A549 (cell line): ENCODE results near the gene TMEM95. TPM values are rescaled to one million over a fixed set of nuclear protein-coding genes. Genes with fewer than 3 reads are reported as not detected.

Experiments used
- ATAC-seq, 2 experiments: fragments of 200-7000 bp in 1 of 2; fragments of >200 bp in 1 of 2; cut with Nextera tagmentation in 1 of 2; cut with Tn5 transposase in 1 of 2; 3 replicates each; pipeline versions ENCODE4 v1.8.0 to v1.9.1; 2018 to 2020; ENCODE audit warnings: mild to moderate bottlenecking in 1 of 2, moderate library complexity in 1 of 2
- CTCF ChIA-PET: fragments of 300-600 bp; sonication (Branson Sonifier 250); formaldehyde crosslinking; extraction: SDS; loops from one replicate; lab custom pipeline; 2021; ENCODE audit warnings: antibody characterized with exemption, inconsistent platforms; lab: Yijun Ruan, JAX
- POLR2A ChIA-PET: fragments of 350-600 bp; formaldehyde crosslinking; extraction: SDS; loops from one replicate; lab custom pipeline; 2021; ENCODE audit warnings: antibody characterized with exemption, inconsistent platforms; lab: Yijun Ruan, JAX
- DNase-seq, 2 experiments: peaks; one replicate each; pipeline versions ENCODE4 v3.0.0 to v3.0.0-alpha.2; 2011 to 2016; ENCODE audit warnings: low read depth in 1 of 2, low spot score in 1 of 2
- FAIRE-seq: peaks from 2 replicates; lab custom pipeline; 2011; peaks lifted over from hg19 to GRCh38; lab: Jason Lieb, UNC
- H3K27ac ChIP-seq, 2 experiments: fragments of >200 bp; sonication (Bioruptor Twin); formaldehyde crosslinking; 3 replicates each; pipeline ENCODE4 v1.5.1; 2016 to 2017
- H3K4me1 ChIP-seq: fragments of >200 bp; sonication (Bioruptor Twin); formaldehyde crosslinking; 3 replicates; pipeline ENCODE4 v1.6.1; 2016
- H3K4me2 ChIP-seq: fragments of >200 bp; sonication (Bioruptor Twin); formaldehyde crosslinking; 3 replicates; pipeline ENCODE4 v1.6.1; 2016
- H3K4me3 ChIP-seq: fragments of >200 bp; sonication (Bioruptor Twin); formaldehyde crosslinking; 3 replicates; pipeline ENCODE4 v1.5.1; 2016
- H3K9me3 ChIP-seq: fragments of >200 bp; sonication (Bioruptor Twin); formaldehyde crosslinking; 3 replicates; pipeline ENCODE4 v1.6.1; 2016
- ATOH8 ChIP-seq: fragments of 250-450 bp; sonication (Bioruptor Pico); IDR thresholded peaks from 2 replicates; pipeline ENCODE4 v1.5.0; 2020; ENCODE audit warnings: low read depth, mild to moderate bottlenecking, moderate library complexity
- CBX2 ChIP-seq: fragments of 200-600 bp; sonication (generic); IDR thresholded peaks from 2 replicates; pipeline ENCODE4 v1.6.1; 2016; ENCODE audit warnings: low read depth, mild to moderate bottlenecking, borderline replicate concordance
- CBX8 ChIP-seq: fragments of 200-600 bp; sonication (generic); IDR thresholded peaks from 2 replicates; pipeline ENCODE4 v1.6.1; 2016
- CEBPB ChIP-seq, 2 experiments: fragments of >200 bp in 1 of 2; sonication (Bioruptor Twin) in 1 of 2; formaldehyde crosslinking in 1 of 2; IDR thresholded peaks; 2 replicates each; pipeline ENCODE4 v1.6.1; 2012 to 2016
- CTCF ChIP-seq: fragments of >200 bp; sonication (Bioruptor Twin); formaldehyde crosslinking; IDR thresholded peaks from 3 replicates; pipeline ENCODE4 v1.5.1; 2016
- ELK1 ChIP-seq: fragments of 150-350 bp; IDR thresholded peaks from 2 replicates; pipeline ENCODE4 v1.6.1; 2014; ENCODE audit warnings: low read depth, mild to moderate bottlenecking, low read length
- FOSL2 ChIP-seq, 2 experiments: fragments of 450-650 bp in 1 of 2; fragments of >200 bp in 1 of 2; sonication (Bioruptor Twin) in 1 of 2; formaldehyde crosslinking; IDR thresholded peaks; 2 replicates each; pipeline versions ENCODE4 v1.5.0 to v1.6.1; 2016 to 2020; ENCODE audit warnings: mild to moderate bottlenecking in 1 of 2, moderate library complexity in 1 of 2
- HDAC2 ChIP-seq: fragments of 200-600 bp; sonication (generic); IDR thresholded peaks from 2 replicates; pipeline ENCODE4 v1.6.1; 2016
- HMGXB4 ChIP-seq: fragments of 250-450 bp; sonication (Bioruptor Pico); IDR thresholded peaks from 2 replicates; pipeline ENCODE4 v1.5.0; 2021; ENCODE audit warnings: mild to moderate bottlenecking, moderate library complexity, borderline replicate concordance
- HOXA7 ChIP-seq: fragments of 250-450 bp; sonication (Bioruptor Pico); IDR thresholded peaks from 2 replicates; pipeline ENCODE4 v1.5.0; 2020; ENCODE audit warnings: mild to moderate bottlenecking, moderate library complexity
- HOXB5 ChIP-seq: fragments of 250-450 bp; sonication (Bioruptor Pico); IDR thresholded peaks from 2 replicates; pipeline ENCODE4 v1.5.0; 2020; ENCODE audit warnings: mild to moderate bottlenecking, moderate library complexity
- JUN ChIP-seq, 2 experiments: fragments of >200 bp; sonication (Bioruptor Twin); formaldehyde crosslinking; IDR thresholded peaks; 2 replicates in 1 of 2; 3 replicates in 1 of 2; pipeline ENCODE4 v1.6.1; 2016 to 2017
- MAZ ChIP-seq: fragments of 150-350 bp; IDR thresholded peaks from 2 replicates; pipeline ENCODE4 v1.6.1; 2014; ENCODE audit warnings: antibody characterized with exemption, low read depth, low read length, borderline replicate concordance
- MYC ChIP-seq: IDR thresholded peaks from 2 replicates; pipeline ENCODE4 v1.6.1; 2012; ENCODE audit warnings: mild to moderate bottlenecking, inconsistent platforms, low read length, improper control_type of control experiment, borderline replicate concordance
- POLR2A ChIP-seq: IDR thresholded peaks from 2 replicates; pipeline ENCODE4 v1.6.1; 2012; ENCODE audit warnings: mild to moderate bottlenecking, low read length
- POLR2AphosphoS2 ChIP-seq: conservative IDR thresholded peaks from 2 replicates; pipeline ENCODE4 v1.6.1; 2012; ENCODE audit warnings: low read length, improper control_type of control experiment, inconsistent platforms
- REST ChIP-seq: fragments of 200-600 bp; sonication (generic); IDR thresholded peaks from 2 replicates; pipeline ENCODE4 v1.6.1; 2016; ENCODE audit warnings: antibody characterized with exemption, mild to moderate bottlenecking, moderate library complexity
- RNF2 ChIP-seq: fragments of 200-600 bp; sonication (generic); IDR thresholded peaks from 2 replicates; pipeline ENCODE4 v1.6.1; 2016; ENCODE audit warnings: low read depth, mild to moderate bottlenecking, antibody characterized with exemption, moderate library complexity, borderline replicate concordance
- SMC3 ChIP-seq: fragments of >200 bp; sonication (Bioruptor Twin); formaldehyde crosslinking; IDR thresholded peaks from 3 replicates; pipeline ENCODE4 v1.6.1; 2018; ENCODE audit warnings: inconsistent platforms
- SREBF2 ChIP-seq: fragments of 450-650 bp; IDR thresholded peaks from 2 replicates; pipeline ENCODE4 v1.6.1; 2014; ENCODE audit warnings: mild to moderate bottlenecking, moderate library complexity
- TP53 ChIP-seq: fragments of 250-450 bp; sonication (Bioruptor Pico); IDR thresholded peaks from 2 replicates; pipeline ENCODE4 v1.5.0; 2021; ENCODE audit warnings: mild to moderate bottlenecking, moderate library complexity
- ZFP36 ChIP-seq: fragments of 450-650 bp; IDR thresholded peaks from 2 replicates; pipeline ENCODE4 v1.6.1; 2014; ENCODE audit warnings: borderline replicate concordance; ENCODE audit not compliant: partially characterized antibody
- ZNF302 ChIP-seq: fragments of 250-450 bp; sonication (Bioruptor Pico); IDR thresholded peaks from 2 replicates; pipeline ENCODE4 v1.9.0; 2021; ENCODE audit warnings: inconsistent platforms, mild to moderate bottlenecking, moderate library complexity
- WGBS: methylation state at CpG from one replicate; pipeline ENCODE4 v1.1.6; 2017; ENCODE audit errors: missing lambda C conversion rate; 5-methylcytosine and 5-hydroxymethylcytosine counted together
- polyA plus RNA-seq, 4 experiments: library from polyadenylated mRNA; depleted of rRNA in 3 of 4; stranded (reverse); fragments of >200 nt; fragmentation: RNase III in 1 of 4; extraction: RNeasy Plus Mini Kit Qiagen cat#74134 plus additional on column Dnase treatment in 1 of 4; gene quantifications; 2 replicates in 3 of 4; 3 replicates in 1 of 4; pipeline ENCODE4 v1.2.3, GENCODE V29; 2011 to 2017
- TF ChIP-seq, protein P1 (sequence below): IDR thresholded peaks from 2 replicates; pipeline ENCODE4 v1.6.1; 2012; ENCODE audit warnings: low read depth, borderline replicate concordance

TMEM95 gene
- polyA plus RNA-seq, 2 of the 4 experiments (the other 2 are of a cell fraction), result not detected

DNA sequence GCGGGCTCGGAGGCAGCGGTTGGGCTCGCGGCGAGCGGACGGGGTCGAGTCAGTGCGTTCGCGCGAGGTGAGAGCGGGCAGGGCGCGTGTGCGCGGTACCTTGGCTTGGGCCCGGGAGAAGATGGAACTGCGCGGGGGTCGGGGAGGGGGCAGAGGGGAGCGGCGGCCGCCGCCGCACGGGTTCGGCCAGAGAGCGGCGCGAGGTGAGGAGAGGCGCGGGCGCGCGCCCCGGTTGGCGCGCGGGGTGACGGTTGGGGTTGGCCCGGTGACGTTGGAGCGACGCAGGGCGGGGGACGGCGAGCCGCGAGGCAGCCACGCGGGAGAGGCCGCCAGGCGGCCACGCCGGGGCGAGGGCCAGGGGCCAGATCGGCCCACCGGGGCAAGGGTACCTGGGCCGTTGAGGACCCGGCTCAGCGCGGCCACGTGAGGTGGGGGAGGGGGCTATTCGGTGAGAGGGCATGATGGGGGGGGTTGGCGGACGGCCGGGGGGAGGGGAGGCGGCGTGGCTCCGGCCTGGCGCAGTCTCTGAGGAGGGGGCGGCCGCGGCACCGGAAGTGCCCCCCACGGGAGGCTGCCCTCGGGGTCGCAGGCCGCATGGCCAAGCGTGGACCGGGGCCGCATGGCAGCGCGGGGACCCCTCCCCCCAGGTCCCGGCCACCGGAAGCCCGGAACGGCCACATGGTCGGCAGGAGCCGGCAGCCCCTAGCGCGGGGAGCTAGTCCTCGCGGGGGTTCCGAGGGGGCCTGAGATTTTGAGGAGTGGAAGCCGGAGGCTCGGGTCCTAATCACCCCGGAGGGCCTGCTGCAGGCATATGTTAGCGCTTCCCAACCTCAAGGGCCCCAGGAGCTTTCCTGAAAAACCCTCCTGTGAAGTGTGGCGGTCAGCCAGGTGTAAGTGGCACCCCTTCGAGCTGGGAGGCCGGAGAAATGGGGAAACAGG, 47.0 kb upstream of the TMEM95 start (continued):
- peak; percentile 99 for TF ChIP-seq MYC

DNA sequence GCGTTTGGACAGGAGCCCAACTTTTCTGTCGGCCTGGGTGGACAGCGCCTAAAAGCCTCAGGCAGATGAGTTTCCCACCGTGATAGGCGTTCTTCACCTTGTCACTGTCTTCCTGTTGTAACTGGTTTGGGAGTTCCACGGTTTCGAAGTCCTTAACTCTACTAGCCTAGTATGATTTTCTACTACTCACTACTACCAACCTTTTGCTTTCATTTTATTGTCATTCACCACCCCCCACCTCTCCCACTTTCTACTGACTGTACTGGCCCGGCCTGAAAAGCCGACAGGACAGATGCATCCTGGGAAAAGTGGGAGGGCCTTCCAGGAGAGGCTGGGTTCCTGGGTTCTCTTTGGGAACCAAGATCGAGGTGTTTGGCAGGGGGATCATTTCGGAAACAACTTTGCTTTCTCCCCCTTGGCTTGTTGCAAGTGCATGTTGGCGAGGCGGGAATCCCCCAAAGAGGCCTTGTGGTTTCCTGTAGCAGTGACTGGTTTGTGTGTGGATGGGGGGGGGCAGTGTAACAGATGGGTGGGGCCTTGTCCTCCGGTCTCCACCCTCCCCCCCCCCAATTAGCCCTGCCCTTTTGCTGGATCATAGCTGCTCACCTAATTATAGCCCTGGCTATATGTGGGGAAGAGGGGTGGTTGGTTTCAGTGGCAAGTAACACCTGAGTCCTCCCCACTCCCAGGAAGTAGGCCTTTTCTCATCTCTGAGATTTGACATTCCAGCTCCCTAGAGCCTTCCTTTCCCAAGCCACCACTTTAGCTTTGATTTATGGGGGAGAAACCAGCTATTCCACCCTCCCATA, 46.1 kb upstream of the TMEM95 start:
- Histone ChIP-seq H3K4me1 (peaks cover 46% of the 10 kb centered on the region), H3K9me3 (no peaks in the 10 kb centered on the region), H3K27ac (peak overlapping the region; percentile 98 to 100), H3K4me3 (peak overlapping the region; percentile 98), H3K4me2 (peak overlapping the region; percentile 95)
- WGBS, result under 1% methylated on average over 14 of the region's 14 CpGs
- FAIRE-seq (peak; percentile 39), ATAC-seq (peak; percentile 37 to 58; a peak in 4 of 6 replicates), DNase-seq (peak; percentile 89 to 97)
- ChIA-PET POLR2A (interaction anchor here (0.5 to 1.1 kb wide), 5 partner anchors 9 to 408 kb away, joined by 3 to 4 read pairs (median 3); partner anchors contain the start of genes DNAH2, POLR2A and TMEM256), CTCF (interaction anchor here (0.9 to 4.5 kb wide), 6 partner anchors 9 to 47 kb away, joined by 3 to 22 read pairs (median 5); partner anchors contain the start of gene TMEM95)
- no peak for TF ChIP-seq RNF2
- TF ChIP-seq CEBPB (IDR thresholded peaks at IDR 0.05), result no peak
- TF ChIP-seq ATOH8, result no peak
- 0 out of 2 replicates have a peak, but pooled peaks have one; percentile 23 for TF ChIP-seq POLR2A
- no peak for TF ChIP-seq ZFP36
- peak; percentile 23 for TF ChIP-seq REST
- TF ChIP-seq ELK1, result no peak
- no peak for TF ChIP-seq SMC3
- TF ChIP-seq, protein P1, sequence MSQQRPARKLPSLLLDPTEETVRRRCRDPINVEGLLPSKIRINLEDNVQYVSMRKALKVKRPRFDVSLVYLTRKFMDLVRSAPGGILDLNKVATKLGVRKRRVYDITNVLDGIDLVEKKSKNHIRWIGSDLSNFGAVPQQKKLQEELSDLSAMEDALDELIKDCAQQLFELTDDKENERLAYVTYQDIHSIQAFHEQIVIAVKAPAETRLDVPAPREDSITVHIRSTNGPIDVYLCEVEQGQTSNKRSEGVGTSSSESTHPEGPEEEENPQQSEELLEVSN, result no peak
- TF ChIP-seq MAZ, result no peak
- TF ChIP-seq HDAC2, result no peak
- no peak for TF ChIP-seq FOSL2 (IDR thresholded peaks at IDR 0.05)
- no peak for TF ChIP-seq FOSL2 (CRISPR knock-in tag; IDR thresholded peaks at IDR 0.05)
- TF ChIP-seq JUN (IDR thresholded peaks at IDR 0.05), result no peak; a peak in 1 of 5 replicates
- TF ChIP-seq HOXA7 (CRISPR knock-in tag), result no peak
- TF ChIP-seq POLR2AphosphoS2, result no peak
- no peak for TF ChIP-seq ZNF302 (CRISPR knock-in tag)
- no peak for TF ChIP-seq HOXB5 (CRISPR knock-in tag)
- no peak for TF ChIP-seq HMGXB4
- TF ChIP-seq SREBF2, result no peak
- no peak for TF ChIP-seq CTCF
- no peak for TF ChIP-seq CBX2
- peak; percentile 29; the same call in 1 of the 2 replicates for TF ChIP-seq TP53 (CRISPR knock-in tag)
- no peak for TF ChIP-seq CBX8
